NCI-H128 (cell line): ENCODE measurements around the gene CANX.
"Not testable (repeated sequence)": the region's sequence is repeated elsewhere in the genome, so short reads cannot be mapped to it uniquely, and the experiment has no call there.

Source experiments
- DNase-seq: peaks from one replicate; lab custom pipeline; 2025; ENCODE audit not compliant: unreplicated experiment; lab: John Stamatoyannopoulos, UW

Gene CANX, protein sequence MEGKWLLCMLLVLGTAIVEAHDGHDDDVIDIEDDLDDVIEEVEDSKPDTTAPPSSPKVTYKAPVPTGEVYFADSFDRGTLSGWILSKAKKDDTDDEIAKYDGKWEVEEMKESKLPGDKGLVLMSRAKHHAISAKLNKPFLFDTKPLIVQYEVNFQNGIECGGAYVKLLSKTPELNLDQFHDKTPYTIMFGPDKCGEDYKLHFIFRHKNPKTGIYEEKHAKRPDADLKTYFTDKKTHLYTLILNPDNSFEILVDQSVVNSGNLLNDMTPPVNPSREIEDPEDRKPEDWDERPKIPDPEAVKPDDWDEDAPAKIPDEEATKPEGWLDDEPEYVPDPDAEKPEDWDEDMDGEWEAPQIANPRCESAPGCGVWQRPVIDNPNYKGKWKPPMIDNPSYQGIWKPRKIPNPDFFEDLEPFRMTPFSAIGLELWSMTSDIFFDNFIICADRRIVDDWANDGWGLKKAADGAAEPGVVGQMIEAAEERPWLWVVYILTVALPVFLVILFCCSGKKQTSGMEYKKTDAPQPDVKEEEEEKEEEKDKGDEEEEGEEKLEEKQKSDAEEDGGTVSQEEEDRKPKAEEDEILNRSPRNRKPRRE

GRCh38 chr5:179698935-179699615 lies at the start of gene CANX:
TSS of gene CANX (plus strand) at chr5:179698967. CDS start at chr5:179705682, 6,715 bp downstream.
- DNase-seq, result no peak

- not testable (repeated sequence) for DNase-seq
These were observed 49.5 kb upstream of the CANX start for GRCh38 chr5:179649166-179649703.

DNA sequence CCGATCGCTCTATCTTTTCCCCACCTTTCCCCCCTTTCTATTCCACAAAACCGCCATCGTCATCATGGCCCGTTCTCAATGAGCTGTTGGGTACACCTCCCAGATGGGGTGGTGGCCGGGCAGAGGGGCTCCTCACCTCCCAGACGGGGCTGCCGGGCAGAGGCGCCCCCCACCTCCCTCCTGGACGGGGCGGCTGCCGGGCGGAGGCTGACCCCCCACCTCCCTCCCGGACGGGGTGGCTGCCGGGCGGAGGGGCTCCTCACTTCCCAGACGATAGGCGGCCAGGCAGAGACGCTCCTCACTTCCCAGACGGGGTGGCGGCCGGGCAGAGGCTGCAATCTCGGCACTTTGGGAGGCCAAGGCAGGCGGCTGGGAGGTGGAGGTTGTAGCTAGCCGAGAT lies 48.5 kb upstream of the CANX start:
- not testable (repeated sequence) for DNase-seq

DNA sequence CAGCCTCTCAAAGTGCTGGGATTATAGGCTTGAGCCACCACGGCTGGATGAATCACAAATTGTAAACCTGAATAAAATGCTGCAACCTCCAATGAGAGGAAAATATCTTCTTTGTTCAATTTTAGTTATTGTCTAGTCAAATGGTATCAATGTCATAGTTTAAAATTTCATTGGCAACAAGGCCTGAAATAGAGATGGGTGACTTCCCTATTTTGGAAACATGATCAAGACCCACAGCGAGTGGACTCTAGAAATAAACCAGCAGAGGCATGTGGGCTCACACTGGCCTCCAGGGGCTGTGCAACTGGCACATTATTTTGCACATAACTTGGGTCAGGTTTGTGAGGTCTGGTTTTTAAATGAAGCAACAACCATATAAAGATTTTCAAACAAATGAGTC lies 45.6 kb upstream of the CANX start:
- DNase-seq, result not testable (repeated sequence)

GRCh38 chr5:179657302-179658178 lies 41.2 kb upstream of the CANX start:
- DNase-seq, result not testable (repeated sequence)

- not testable (repeated sequence) for DNase-seq
These were observed 40.4 kb upstream of the CANX start for GRCh38 chr5:179658179-179658856.

- DNase-seq, result not testable (repeated sequence)
These were observed 37.1 kb upstream of the CANX start for GRCh38 chr5:179661647-179662046.

- DNase-seq, result no peak
These were observed 30.4 kb upstream of the CANX start for GRCh38 chr5:179668391-179668790.

GRCh38 chr5:179678223-179679013 lies 20.3 kb upstream of the CANX start:
- peak; percentile 65 for DNase-seq

DNA sequence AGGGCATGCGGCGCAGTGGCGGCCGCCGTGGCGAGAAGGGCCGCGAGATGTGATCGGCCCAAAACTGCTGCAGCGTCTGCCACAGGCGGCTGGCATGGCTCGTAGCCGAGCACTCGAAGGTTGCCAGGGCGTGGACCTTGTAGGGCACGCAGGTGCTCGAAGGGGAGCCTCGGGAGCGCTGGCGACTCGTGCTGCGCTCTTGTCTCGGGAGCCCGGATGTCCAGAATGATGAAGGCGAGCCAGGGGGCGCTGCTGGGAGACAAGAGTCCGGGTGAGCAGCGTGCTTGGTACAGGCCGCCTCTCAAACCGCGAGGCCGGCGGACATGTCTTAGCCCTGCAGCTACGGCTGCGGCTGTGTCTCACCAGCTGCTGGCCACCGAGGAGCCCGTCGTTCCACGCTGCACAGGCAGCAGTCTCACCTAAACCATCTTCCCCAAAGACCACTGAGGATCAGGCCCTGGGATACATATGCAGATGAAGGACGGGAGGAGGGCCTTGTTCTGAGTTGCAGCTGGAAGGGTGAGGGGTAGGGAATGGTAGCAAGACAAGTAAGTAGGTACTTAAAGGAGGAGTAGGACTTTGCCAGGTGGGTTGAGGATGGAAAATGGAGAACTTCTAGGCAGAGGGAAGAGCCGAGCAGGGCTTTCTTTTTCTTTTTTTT lies 19.6 kb upstream of the CANX start:
- peak; percentile 83 for DNase-seq

DNA sequence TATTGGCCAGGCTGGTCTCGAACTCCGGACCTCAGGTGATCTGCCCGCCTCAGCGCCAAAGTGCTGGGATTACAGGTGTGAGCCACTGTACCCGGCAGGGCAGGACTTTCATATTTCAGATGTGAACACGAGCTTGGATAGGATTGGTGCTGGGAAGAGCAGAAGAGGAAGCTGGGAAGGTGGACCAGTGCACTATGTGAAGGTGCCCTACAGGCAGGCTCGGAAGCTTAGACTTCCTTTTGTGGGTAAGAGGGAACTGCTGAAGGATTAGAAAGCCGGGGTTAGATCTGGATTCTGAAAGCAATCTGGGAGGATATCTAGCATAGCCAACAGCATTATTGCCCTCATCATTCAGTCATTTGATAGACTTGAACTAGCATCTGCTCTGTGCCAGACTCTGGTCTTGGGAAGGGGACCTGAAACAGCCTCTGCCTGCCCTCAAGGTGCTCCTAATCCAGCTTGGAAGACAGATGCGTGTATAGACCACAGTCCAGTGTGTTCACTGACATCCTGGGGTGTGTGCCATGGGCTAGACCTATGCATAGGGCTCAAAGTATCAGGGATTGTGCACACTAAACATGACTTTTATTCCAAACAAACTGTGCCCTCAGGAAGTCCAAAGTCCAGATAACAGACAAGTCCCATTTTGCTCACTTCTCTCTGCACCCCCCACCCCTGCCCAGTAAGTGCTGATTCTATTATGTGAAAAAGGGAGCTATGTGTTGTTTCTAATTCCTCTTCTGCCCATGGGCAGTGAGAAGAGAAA lies 18.6 kb upstream of the CANX start:
- no peak for DNase-seq

DNA sequence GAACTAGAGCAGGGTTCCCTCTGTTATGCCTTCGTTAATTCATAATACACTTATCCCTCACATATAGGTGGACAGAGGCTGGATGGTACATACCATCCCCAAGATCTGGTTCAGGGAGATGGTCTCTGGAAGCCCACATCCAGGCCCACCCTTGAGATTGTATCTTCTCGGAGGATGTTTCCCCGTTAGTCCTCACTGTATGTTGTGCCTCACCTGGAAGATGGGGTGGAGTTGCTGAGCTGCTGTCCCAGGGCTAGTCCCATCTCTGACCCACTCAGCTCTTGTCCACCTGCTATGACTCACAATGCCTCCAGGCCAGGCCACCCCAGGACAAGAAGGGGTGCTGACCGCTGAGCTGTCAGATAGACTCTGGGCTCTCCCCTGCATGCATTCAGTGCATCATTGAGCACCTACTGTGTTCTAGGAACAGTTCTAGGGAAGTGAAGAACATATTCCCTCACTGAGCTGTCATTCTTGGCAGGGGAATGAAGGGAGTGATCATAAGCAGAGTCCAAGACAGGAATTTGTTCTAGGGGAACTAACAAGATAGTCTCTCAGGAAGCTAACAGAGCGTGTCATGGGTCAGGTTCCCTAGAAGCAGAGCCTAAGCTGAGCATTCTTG lies 17.9 kb upstream of the CANX start, which contains the start of gene CBY3:
Gene CBY3 (minus strand): TSS at position 255 of the 622 bp plus-strand sequence. CDS start 116 bp downstream, at position 139.
- DNase-seq, result no peak

- not testable (repeated sequence) for DNase-seq
These were observed 9.6 kb upstream of the CANX start for GRCh38 chr5:179689212-179689611.

DNA sequence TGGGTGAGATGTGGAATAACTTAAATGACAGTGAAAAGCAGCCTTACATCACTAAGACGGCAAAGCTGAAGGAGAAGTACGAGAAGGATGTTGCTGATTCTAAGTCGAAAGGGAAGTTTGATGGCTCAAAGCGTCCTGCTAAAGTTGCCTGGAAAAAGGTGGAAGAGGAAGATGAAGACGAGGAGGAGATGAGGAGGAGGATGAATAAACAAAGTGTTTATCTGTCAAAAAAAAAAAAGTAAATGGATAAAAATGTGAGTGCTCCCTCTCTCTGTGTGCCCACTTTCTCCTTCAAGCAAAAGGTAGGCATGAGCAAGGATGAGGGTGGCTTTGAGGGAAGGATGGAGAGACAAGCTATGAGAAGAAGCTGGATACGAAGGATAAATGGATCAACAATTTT lies 4.2 kb upstream of the CANX start:
- no peak for DNase-seq

- no peak for DNase-seq
These were observed 2.2 kb upstream of the CANX start for GRCh38 chr5:179696603-179697002.

GRCh38 chr5:179697108-179697507 lies 1.7 kb upstream of the CANX start:
- no peak for DNase-seq

- DNase-seq, result not testable (repeated sequence)
These were observed 1.2 kb upstream of the CANX start for GRCh38 chr5:179697543-179697942.
